ENCODE results near the gene STAB1.

GRCh38 chr3:52539010-52539653 lies 44.0 kb downstream of the STAB1 start:
- TF ChIP-seq CTCF (conservative IDR thresholded peaks at IDR 0.05; ENCODE audit: low read depth, low read length) (no peak), EZH2 (IDR thresholded peaks at IDR 0.05; ENCODE audit: low read length, unreplicated experiment) (no peak), EZH2phosphoT487 (IDR thresholded peaks at IDR 0.05; ENCODE audit: borderline replicate concordance, low read length) (no peak)

Data from PC-3 (cell line).